T-helper 17 cell (primary cell): ENCODE measurements around the gene GOLGA7B. TPM values are rescaled to one million over a fixed set of nuclear protein-coding genes. Genes with fewer than 3 reads are reported as not detected.

Experiments
- ATAC-seq: fragments of 150-1000 bp; cut with Tn5 transposase; 2 replicates; pipeline ENCODE4 v1.10.0; 2021; ENCODE audit warnings: mild to moderate bottlenecking, moderate library complexity
- DNase-seq, 3 donors: peaks; one replicate each; pipeline versions ENCODE4 v3.0.0 to v3.0.0-alpha.2; 2020 to 2021
- H3K9me3 ChIP-seq: one replicate; pipeline ENCODE4 v1.7.0; 2013; ENCODE audit warnings: low read length, mild to moderate bottlenecking; ENCODE audit not compliant: control insufficient read depth, poor library complexity, severe bottlenecking
- H3K27ac Mint-ChIP-seq: one replicate; pipeline ENCODE4 v1.8.0; 2022; ENCODE audit warnings: mild to moderate bottlenecking, moderate library complexity, mixed read lengths
- H3K27me3 Mint-ChIP-seq: one replicate; pipeline ENCODE4 v1.8.0; 2022; ENCODE audit warnings: mixed read lengths
- H3K36me3 Mint-ChIP-seq: one replicate; pipeline ENCODE4 v1.8.0; 2022; ENCODE audit warnings: low read depth, mixed read lengths
- H3K4me1 Mint-ChIP-seq: one replicate; pipeline ENCODE4 v1.8.0; 2022; ENCODE audit warnings: mild to moderate bottlenecking, mixed read lengths
- H3K4me3 Mint-ChIP-seq: one replicate; pipeline ENCODE4 v1.8.0; 2022; ENCODE audit warnings: mild to moderate bottlenecking, moderate library complexity, mixed read lengths
- total RNA-seq, 4 donors: library from RNA in 2 of 4; stranded (reverse) in 2 of 4; gene quantifications; one replicate each; pipeline ENCODE4 v1.2.3 and lab custom pipeline; 2022 to 2026

GOLGA7B gene
- total RNA-seq (10 to 100 TPM in 1 of 2 donors, 1 to 10 TPM in 1; 9.6 to 12.0 TPM), total RNA-seq (lab: John Stamatoyannopoulos, UW) (25.9 to 32.0 reads per million in 2 donors)

DNA sequence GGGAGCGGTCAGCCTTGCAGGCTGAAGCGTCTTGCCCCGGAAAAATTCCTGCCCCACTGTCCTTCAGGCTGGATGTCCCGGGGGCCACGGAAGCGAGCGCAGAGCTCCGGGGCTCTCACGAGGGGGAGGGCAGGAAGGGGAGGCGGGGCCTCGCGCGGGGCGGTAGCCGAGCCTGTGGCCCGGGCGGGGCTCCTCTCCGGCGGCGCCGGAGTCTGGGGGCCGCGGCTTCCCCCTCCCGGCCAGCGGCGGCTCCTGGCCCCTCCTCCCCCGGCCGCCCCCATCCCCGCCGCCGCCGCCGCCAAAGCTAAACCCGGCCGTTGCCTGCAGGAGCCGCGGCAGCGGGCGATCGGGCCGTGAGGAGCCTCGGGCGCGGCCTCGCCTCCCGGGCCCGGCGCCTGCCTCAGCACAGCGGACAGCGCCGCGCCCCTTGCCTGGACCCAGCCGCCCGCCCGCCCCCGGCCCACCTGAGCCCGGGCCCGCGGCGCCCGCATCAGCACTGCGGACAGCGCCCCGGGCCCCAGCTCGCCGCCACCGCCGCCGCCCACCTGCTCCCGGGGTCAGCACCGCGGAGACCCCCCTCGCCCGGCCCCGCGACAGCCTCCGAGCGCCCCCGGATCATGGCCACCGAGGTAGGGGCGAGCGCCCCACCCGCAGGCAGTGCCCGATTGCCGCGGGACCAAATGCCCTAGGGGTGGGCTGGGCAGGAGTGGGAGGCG, at the start of gene GOLGA7B:
TSS of gene GOLGA7B (plus strand) at position 157 of the 716 bp plus-strand sequence. CDS start at position 618, 461 bp downstream.
- no peaks in the 10 kb centered on the region for H3K9me3 ChIP-seq
- Mint-ChIP-seq H3K27me3 (no peaks in the 10 kb centered on the region), H3K36me3 (peaks cover 3% of the 10 kb centered on the region), H3K27ac (peak within 1 kb of the TSS; percentile 72), H3K4me3 (peak within 1 kb of the TSS; percentile 98), H3K4me1 (peaks cover 33% of the 10 kb centered on the region)
- ATAC-seq, result peak; percentile 81
- peak; percentile 45 to 65 (median 61) for DNase-seq

GRCh38 chr10:97800474-97800873, 49.2 kb upstream of the GOLGA7B start:
- no peaks in the 10 kb centered on the region for H3K9me3 ChIP-seq
- Mint-ChIP-seq H3K36me3 (peaks cover 2% of the 10 kb centered on the region), H3K27me3 (peaks cover 4% of the 10 kb centered on the region), H3K4me3 (no peak overlapping the region), H3K27ac (no peak overlapping the region), H3K4me1 (peaks cover 25% of the 10 kb centered on the region)
- DNase-seq, result no peak
- no peak for ATAC-seq

DNA sequence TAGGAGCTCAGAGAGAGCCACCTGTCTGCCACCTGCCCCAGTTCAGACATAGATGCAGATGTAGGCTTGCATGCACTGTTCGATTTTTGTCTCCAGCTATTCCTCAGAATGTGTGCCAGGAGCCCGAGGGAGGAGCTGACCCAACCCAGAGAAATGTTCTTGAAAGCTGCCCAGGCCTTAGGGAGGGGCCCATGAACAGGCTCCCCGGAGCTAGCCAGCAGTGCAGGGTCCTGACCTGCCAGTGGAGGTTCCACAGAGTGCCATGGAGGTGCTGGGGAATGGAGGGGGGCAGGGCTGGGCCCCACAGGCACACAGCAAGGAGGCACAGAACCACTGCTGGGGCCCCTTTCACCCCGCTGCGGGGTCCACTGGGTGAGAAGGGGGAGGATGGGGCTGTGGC, 48.2 kb upstream of the GOLGA7B start:
- DNase-seq (no peak), ATAC-seq (no peak)
- Mint-ChIP-seq H3K4me3 (no peak overlapping the region), H3K4me1 (peaks cover 20% of the 10 kb centered on the region), H3K27me3 (peaks cover 4% of the 10 kb centered on the region), H3K36me3 (peaks cover 2% of the 10 kb centered on the region), H3K27ac (no peak overlapping the region)
- no peaks in the 10 kb centered on the region for H3K9me3 ChIP-seq

DNA sequence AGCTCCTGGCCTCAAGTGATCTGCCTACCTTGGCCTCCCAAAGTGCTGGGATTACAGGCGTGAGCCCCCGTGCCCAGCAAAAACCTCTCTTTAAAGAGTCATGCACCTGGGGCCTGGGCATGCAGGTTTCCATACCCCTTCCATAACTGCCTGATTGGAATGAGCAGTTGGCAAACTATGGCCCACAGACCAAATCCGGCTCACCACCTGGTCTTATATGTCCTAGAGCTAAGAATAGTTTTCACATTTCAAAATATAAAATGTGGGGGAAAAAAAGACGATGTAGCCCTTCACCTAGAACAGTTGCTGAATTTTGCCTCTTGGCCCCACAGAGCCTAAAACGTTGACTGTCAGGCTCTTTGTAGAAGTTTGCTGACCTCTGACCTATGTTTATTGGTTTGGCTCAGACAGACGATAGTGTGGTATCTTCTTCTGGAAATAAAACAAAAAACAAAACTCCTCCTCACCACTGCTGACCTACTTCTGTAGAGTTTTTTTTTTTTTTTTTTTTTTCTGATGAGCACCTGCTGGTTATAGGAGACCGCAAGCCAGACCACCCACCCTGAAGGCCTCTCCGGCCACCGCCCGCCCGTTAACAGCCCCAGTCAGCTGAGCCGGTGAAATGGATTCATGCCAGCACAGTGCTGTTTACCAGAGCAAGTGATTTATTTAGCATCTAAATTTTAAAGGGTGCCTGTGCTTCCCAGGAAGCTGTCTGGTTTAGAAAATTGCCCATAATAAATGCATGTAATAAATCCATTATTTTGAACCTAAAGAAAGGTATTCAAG, 44.4 kb upstream of the GOLGA7B start:
- peak; percentile 63 for ATAC-seq
- Mint-ChIP-seq H3K4me1 (peaks cover 9% of the 10 kb centered on the region), H3K27ac (no peak overlapping the region), H3K4me3 (peak overlapping the region; percentile 68), H3K27me3 (peaks cover 4% of the 10 kb centered on the region), H3K36me3 (no peaks in the 10 kb centered on the region)
- DNase-seq, result no peak
- H3K9me3 ChIP-seq, result no peaks in the 10 kb centered on the region

- peaks cover 9% of the 10 kb centered on the region for H3K4me1 Mint-ChIP-seq
- H3K27me3 Mint-ChIP-seq, result peaks cover 2% of the 10 kb centered on the region
- no peak overlapping the region for H3K27ac Mint-ChIP-seq
- H3K36me3 Mint-ChIP-seq, result no peaks in the 10 kb centered on the region
- no peak overlapping the region for H3K4me3 Mint-ChIP-seq
- DNase-seq, result no peak
- ATAC-seq, result no peak
- H3K9me3 ChIP-seq, result no peaks in the 10 kb centered on the region
Measured at GRCh38 chr10:97805949-97806348, 43.7 kb upstream of the GOLGA7B start.

DNA sequence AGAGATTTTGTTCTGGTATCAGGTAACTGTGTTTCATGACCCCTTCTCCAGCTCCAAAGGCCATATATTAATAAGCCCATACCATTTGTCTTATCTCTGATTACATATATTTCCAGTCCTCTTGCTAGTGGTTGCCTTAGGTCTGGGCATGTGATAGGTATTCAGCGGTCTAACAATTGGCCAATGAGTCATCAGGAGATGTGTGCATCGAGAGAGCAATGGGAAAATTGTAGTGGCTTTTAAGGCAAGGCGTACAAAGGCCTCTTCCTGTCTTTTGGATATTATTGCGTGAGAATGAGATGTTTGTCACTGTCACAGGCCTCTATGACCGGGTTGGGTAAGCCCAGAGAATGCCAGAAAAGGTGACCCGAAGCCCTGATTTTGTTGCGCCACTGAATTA, 39.2 kb upstream of the GOLGA7B start:
- H3K4me1 Mint-ChIP-seq, result peaks cover 4% of the 10 kb centered on the region
- no peaks in the 10 kb centered on the region for H3K9me3 ChIP-seq
- DNase-seq (no peak), ATAC-seq (no peak)
- no peaks in the 10 kb centered on the region for H3K36me3 Mint-ChIP-seq
- no peak overlapping the region for H3K4me3 Mint-ChIP-seq
- no peaks in the 10 kb centered on the region for H3K27me3 Mint-ChIP-seq
- no peak overlapping the region for H3K27ac Mint-ChIP-seq

DNA sequence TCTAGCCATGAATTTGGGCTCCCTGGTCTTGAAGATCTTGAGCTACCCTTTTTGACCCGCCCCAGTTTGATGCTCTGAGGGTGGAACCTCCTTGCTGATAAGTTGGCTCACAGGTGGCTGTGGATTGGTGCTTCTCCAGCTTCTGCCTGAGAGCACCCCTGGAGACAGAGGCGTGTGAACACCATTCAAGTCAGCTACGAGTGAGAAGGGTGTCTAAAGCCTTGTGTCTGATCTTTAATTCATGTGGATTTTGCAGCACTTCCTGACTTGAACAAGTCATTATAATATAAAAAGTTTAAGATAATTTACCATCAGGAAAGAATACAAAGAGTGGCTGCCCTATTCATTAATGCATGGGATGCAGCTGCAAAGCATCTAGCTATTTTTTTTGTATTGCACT, 37.7 kb upstream of the GOLGA7B start:
- H3K36me3 Mint-ChIP-seq, result no peaks in the 10 kb centered on the region
- ATAC-seq, result no peak

DNA sequence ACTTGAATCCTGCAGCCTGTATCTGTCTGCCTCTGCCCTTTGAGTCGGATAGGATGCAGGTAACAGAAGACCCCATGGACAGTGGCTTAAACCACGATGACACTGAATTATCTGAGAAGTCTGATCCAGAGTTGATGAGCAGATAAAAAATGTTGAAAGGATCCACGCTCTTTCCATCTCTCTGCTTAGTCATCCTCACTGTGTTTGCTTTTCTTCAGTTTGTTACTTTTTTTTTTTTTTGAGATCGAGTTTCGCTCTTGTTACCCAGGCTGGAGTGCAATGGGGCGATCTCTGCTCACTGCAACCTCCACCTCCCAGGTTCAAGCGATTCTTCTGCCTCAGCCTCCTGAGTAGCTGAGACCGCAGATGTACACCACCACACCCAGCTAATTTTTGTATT, 36.9 kb upstream of the GOLGA7B start:
- no peak overlapping the region for H3K27ac Mint-ChIP-seq
- no peak for DNase-seq
- ATAC-seq, result no peak
- H3K36me3 Mint-ChIP-seq, result no peaks in the 10 kb centered on the region
- H3K4me1 Mint-ChIP-seq, result peaks cover 4% of the 10 kb centered on the region
- no peaks in the 10 kb centered on the region for H3K27me3 Mint-ChIP-seq
- no peak overlapping the region for H3K4me3 Mint-ChIP-seq
- no peaks in the 10 kb centered on the region for H3K9me3 ChIP-seq

More for the DNA sequence above, 37.7 kb upstream of the GOLGA7B start:
- peaks cover 4% of the 10 kb centered on the region for H3K4me1 Mint-ChIP-seq
- H3K27me3 Mint-ChIP-seq, result no peaks in the 10 kb centered on the region
- H3K9me3 ChIP-seq, result no peaks in the 10 kb centered on the region
- peak overlapping the region; percentile 59 for H3K27ac Mint-ChIP-seq
- no peak for DNase-seq
- H3K4me3 Mint-ChIP-seq, result no peak overlapping the region

- DNase-seq (no peak), ATAC-seq (no peak)
- no peak overlapping the region for H3K27ac Mint-ChIP-seq
- H3K9me3 ChIP-seq, result no peaks in the 10 kb centered on the region
- H3K27me3 Mint-ChIP-seq, result no peaks in the 10 kb centered on the region
- no peak overlapping the region for H3K4me3 Mint-ChIP-seq
- no peaks in the 10 kb centered on the region for H3K36me3 Mint-ChIP-seq
- peaks cover 4% of the 10 kb centered on the region for H3K4me1 Mint-ChIP-seq
Measured at GRCh38 chr10:97813311-97813710, 36.3 kb upstream of the GOLGA7B start.

DNA sequence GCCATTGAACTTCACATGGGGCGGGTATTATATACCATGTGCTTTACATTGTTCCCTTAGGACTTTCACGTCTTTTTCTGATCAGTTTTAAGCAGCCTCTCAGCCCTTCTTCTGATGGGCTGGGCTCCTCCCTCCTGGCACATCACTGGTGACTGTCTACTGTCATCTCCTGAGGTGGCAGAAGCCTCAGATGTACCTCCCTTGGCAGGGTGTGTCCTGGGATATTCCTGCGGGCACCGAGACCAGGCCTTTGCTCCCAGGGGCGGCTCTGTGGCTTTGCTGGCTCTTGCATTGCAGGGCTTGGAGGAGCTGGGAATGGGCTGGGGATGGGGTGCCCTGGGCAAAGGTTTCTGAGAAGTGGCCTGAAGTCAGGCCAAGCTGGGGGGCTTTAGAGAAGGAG, 34.6 kb upstream of the GOLGA7B start:
- H3K9me3 ChIP-seq, result no peaks in the 10 kb centered on the region
- Mint-ChIP-seq H3K4me1 (peaks cover 4% of the 10 kb centered on the region), H3K4me3 (no peak overlapping the region), H3K27me3 (no peaks in the 10 kb centered on the region), H3K36me3 (no peaks in the 10 kb centered on the region), H3K27ac (no peak overlapping the region)
- no peak for DNase-seq
- ATAC-seq, result no peak

GRCh38 chr10:97816609-97817008, 33.0 kb upstream of the GOLGA7B start:
- H3K27me3 Mint-ChIP-seq, result no peaks in the 10 kb centered on the region
- H3K4me1 Mint-ChIP-seq, result peaks cover 4% of the 10 kb centered on the region
- ATAC-seq (no peak), DNase-seq (no peak)
- H3K9me3 ChIP-seq, result no peaks in the 10 kb centered on the region
- H3K36me3 Mint-ChIP-seq, result peaks cover 2% of the 10 kb centered on the region
- H3K27ac Mint-ChIP-seq, result no peak overlapping the region
- no peak overlapping the region for H3K4me3 Mint-ChIP-seq

- DNase-seq, result no peak
- H3K27me3 Mint-ChIP-seq, result peaks cover 2% of the 10 kb centered on the region
- H3K27ac Mint-ChIP-seq, result no peak overlapping the region
- no peaks in the 10 kb centered on the region for H3K9me3 ChIP-seq
- no peak overlapping the region for H3K4me3 Mint-ChIP-seq
- no peaks in the 10 kb centered on the region for H3K4me1 Mint-ChIP-seq
- ATAC-seq, result no peak
- peaks cover 2% of the 10 kb centered on the region for H3K36me3 Mint-ChIP-seq
Measured at GRCh38 chr10:97818572-97818971, 31.1 kb upstream of the GOLGA7B start.

- H3K27ac Mint-ChIP-seq, result no peak overlapping the region
- no peak overlapping the region for H3K4me3 Mint-ChIP-seq
- H3K36me3 Mint-ChIP-seq, result peaks cover 2% of the 10 kb centered on the region
- H3K9me3 ChIP-seq, result no peaks in the 10 kb centered on the region
- H3K4me1 Mint-ChIP-seq, result no peaks in the 10 kb centered on the region
- ATAC-seq, result no peak
- DNase-seq, result no peak
- peaks cover 6% of the 10 kb centered on the region for H3K27me3 Mint-ChIP-seq
Measured at GRCh38 chr10:97820096-97820704, 29.4 kb upstream of the GOLGA7B start.
